Tibial nerve (tissue), 4 donors: ENCODE results near the gene STUM. TPM values are rescaled to one million over a fixed set of nuclear protein-coding genes. Genes with fewer than 3 reads are reported as not detected.

Source experiments
- DNase-seq, 2 donors: peaks; one replicate each; pipeline ENCODE4 v3.0.0-alpha.2; 2019; ENCODE audit warnings: low spot score in 2 of 2
- H3K27ac ChIP-seq, 4 donors: fragments of 200-600 bp; sonication (generic) in 3 of 4; one replicate each; pipeline ENCODE4 v1.5.1; 2017 to 2019; ENCODE audit warnings: mild to moderate bottlenecking in 1 of 4
- H3K27me3 ChIP-seq, 2 donors: fragments of 200-600 bp; sonication (generic) in 1 of 2; one replicate each; pipeline versions ENCODE4 v1.5.1 to v1.6.0; 2017 to 2019
- H3K36me3 ChIP-seq, 3 donors: fragments of 200-600 bp; sonication (generic); one replicate each; pipeline ENCODE4 v1.5.1; 2018 to 2019
- H3K4me1 ChIP-seq, 4 donors: fragments of 200-600 bp; sonication (generic) in 3 of 4; one replicate each; pipeline ENCODE4 v1.5.1; 2017 to 2019
- H3K4me3 ChIP-seq, 4 donors: fragments of 200-600 bp; sonication (generic) in 3 of 4; one replicate each; pipeline ENCODE4 v1.5.1; 2017 to 2019; ENCODE audit warnings: mild to moderate bottlenecking in 1 of 4, moderate library complexity in 1 of 4
- H3K9me3 ChIP-seq, 4 donors: fragments of 200-600 bp; sonication (generic) in 3 of 4; one replicate each; pipeline ENCODE4 v1.5.1; 2017 to 2019
- EP300 ChIP-seq, 2 donors: sonication (generic); formaldehyde crosslinking; IDR thresholded peaks; one replicate each; pipeline ENCODE4 v1.6.1; 2017; ENCODE audit warnings: antibody characterized with exemption in 2 of 2, mild to moderate bottlenecking in 1 of 2
- POLR2A ChIP-seq, 2 donors: fragments of 450-650 bp; IDR thresholded peaks; one replicate each; pipeline ENCODE4 v1.6.1; 2017; ENCODE audit warnings: antibody characterized with exemption in 2 of 2, mild to moderate bottlenecking in 2 of 2, moderate library complexity in 2 of 2
- WGBS, 2 donors: methylation state at CpG; one replicate each; pipeline ENCODE4 v1.1.5; 2018; 5-methylcytosine and 5-hydroxymethylcytosine counted together
- total RNA-seq, 4 donors: library from RNA; depleted of rRNA; stranded (reverse); fragments of >200 nt; gene quantifications; one replicate each; pipeline ENCODE4 v1.1.0, GENCODE V29; 2016
- TF ChIP-seq, protein P1 (sequence below), 5 experiments: fragments of 200-600 bp in 3 of 5; fragments of 450-650 bp in 2 of 5; sonication (generic) in 3 of 5; IDR thresholded peaks; one replicate each; pipeline ENCODE4 v1.5.1; 2016 to 2019; ENCODE audit warnings: antibody characterized with exemption in 5 of 5, mild to moderate bottlenecking in 3 of 5, moderate library complexity in 2 of 5

STUM gene
- total RNA-seq, 4 donors from 2014 or later = 4.8 to 7.5 (median 6.9) TPM

DNA sequence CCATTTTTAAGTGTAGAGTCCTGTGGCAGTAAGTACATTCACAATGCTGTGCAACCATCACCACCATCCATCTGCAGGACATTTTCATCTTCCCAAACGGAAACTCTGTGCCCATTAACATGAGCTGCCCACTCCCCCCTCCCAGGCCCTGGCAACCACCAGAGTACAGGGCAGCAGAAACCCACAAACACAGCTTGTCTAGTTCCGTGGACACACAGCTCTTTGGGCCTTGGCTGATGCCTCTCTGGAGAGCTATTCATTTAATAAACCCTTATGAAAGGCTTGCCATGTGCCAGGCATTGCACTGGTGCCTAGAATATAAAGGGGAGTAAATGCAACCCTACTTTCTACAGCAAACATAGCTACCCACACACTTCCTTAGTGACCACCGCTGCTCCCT, 28.0 kb downstream of the STUM start:
- Histone ChIP-seq H3K27me3 (no peaks in the 10 kb centered on the region), H3K9me3 (no peaks in the 10 kb centered on the region), H3K36me3 (no peaks in the 10 kb centered on the region), H3K27ac (no peak overlapping the region), H3K4me3 (no peak overlapping the region), H3K4me1 (no peaks in the 10 kb centered on the region)
- TF ChIP-seq, protein P1, sequence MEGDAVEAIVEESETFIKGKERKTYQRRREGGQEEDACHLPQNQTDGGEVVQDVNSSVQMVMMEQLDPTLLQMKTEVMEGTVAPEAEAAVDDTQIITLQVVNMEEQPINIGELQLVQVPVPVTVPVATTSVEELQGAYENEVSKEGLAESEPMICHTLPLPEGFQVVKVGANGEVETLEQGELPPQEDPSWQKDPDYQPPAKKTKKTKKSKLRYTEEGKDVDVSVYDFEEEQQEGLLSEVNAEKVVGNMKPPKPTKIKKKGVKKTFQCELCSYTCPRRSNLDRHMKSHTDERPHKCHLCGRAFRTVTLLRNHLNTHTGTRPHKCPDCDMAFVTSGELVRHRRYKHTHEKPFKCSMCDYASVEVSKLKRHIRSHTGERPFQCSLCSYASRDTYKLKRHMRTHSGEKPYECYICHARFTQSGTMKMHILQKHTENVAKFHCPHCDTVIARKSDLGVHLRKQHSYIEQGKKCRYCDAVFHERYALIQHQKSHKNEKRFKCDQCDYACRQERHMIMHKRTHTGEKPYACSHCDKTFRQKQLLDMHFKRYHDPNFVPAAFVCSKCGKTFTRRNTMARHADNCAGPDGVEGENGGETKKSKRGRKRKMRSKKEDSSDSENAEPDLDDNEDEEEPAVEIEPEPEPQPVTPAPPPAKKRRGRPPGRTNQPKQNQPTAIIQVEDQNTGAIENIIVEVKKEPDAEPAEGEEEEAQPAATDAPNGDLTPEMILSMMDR (IDR thresholded peaks at IDR 0.05) = no peak
- TF ChIP-seq EP300 (IDR thresholded peaks at IDR 0.05) (no peak), POLR2A (IDR thresholded peaks at IDR 0.05) (no peak)
- 53 to 69% methylated on average over 3 of the region's 3 CpGs for WGBS, 2 donors
- DNase-seq = no peak

DNA sequence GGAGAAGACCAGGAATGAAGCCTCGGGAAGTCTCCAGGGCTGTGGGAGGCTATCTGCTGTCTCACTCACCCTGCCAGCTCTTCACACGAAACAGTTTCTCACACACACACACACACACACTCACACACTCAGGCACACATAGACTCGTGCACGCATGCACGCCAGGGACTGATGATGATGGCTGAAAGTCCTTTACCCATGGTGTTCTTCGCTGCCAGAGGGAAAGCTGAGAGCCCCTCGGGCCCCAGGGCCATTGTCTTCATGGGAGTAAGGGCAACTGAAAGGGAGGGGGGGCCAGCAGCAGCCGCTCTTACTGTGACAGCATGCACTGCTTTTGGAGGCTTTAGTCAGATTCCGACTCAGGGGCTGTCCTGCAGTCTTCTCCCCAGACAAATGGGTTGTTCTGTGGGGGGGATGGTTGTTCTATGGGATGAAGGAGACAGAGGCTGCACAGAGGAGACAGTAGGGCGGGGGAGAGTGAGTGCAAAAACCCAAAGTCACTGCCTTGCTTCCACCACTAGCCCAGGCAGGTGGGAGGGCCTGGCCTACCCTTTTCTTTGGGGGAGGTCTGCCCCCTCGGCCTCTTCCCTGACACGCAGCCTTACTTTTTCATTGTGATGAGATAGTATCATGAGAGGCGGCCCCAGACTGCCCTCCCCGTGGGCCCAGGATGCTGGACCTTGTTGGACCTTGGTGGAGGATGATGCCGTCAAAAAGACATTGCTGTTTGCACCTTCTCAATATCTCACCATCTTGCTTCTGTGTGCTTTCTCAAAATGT, 29.0 kb downstream of the STUM start:
- H3K4me3 ChIP-seq = no peak overlapping the region
- no peaks in the 10 kb centered on the region for H3K4me1 ChIP-seq
- no peak overlapping the region for H3K27ac ChIP-seq
- H3K27me3 ChIP-seq = no peaks in the 10 kb centered on the region
- H3K36me3 ChIP-seq = no peaks in the 10 kb centered on the region
- TF ChIP-seq EP300 (IDR thresholded peaks at IDR 0.05) = no peak
- TF ChIP-seq, protein P1 (IDR thresholded peaks at IDR 0.05) = no peak
- no peaks in the 10 kb centered on the region for H3K9me3 ChIP-seq
- DNase-seq = no peak
- WGBS, 2 donors = 73 to 77% methylated on average over 15 of the region's 15 CpGs

DNA sequence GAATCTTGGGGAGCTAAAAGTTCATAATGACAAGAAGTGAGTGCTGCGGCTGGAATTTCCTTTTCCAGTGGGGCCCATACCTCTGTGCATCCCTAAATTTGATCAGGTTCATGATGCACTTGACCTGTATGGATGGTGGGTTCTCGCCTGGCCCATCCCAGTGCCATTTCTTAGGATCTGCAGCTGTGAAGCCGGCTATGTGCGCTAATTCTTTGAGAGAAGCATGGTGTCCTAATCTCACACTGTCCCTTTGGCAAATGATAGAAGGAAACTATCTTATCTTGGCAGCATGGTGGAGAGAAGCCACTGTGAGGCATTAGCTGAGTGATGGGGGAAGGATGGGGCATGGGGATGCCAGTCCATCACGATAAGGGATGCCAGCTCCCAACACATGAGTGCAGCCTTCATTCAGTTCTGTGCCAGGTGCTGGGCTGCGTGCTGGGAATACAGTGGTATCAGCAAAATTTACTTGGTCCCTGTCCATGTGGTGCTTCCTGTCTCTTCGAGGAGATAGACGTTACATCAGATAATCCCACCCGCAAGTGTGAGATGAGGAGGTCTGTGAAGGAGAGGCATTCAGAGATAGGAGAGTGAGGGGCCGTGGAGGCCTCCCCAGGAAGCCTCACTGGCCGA, 30.5 kb downstream of the STUM start:
- Histone ChIP-seq H3K4me1 (no peaks in the 10 kb centered on the region), H3K4me3 (no peak overlapping the region), H3K9me3 (no peaks in the 10 kb centered on the region), H3K27ac (no peak overlapping the region), H3K27me3 (no peaks in the 10 kb centered on the region), H3K36me3 (no peaks in the 10 kb centered on the region)
- no peak for DNase-seq
- TF ChIP-seq, protein P1 (IDR thresholded peaks at IDR 0.05) = no peak
- no peak for TF ChIP-seq EP300 (IDR thresholded peaks at IDR 0.05)
- no peak for TF ChIP-seq POLR2A (IDR thresholded peaks at IDR 0.05)
- WGBS, 2 donors = 94 to 96% methylated on average over 11 of the region's 11 CpGs

DNA sequence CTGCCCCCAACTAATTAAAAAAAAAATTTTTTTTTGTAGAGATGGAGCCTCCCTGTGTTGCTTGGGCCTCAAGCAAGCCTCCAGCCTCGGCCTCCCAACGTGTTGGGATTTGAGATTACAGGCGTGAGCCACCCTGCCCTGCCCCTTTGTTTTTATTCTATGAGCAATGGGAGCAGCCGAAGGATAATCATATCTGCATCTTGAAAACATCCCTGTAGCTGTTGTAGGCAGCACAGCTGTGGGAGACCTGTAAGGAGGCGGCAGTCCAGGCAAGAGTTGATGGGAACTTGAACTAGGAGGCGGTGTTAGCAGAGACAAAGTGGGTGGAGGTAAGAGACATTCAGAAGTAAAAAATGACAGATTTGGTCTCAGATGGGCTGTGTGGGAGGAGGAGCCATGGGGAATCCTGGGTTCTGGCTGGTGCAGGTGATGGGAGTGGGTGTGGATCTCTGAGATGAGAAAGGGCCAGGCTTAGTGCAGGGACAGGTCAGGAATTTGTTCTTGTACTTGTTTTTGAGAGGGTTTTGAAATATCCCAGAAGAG, 31.3 kb downstream of the STUM start:
- Histone ChIP-seq H3K27me3 (no peaks in the 10 kb centered on the region), H3K9me3 (no peaks in the 10 kb centered on the region), H3K4me3 (no peak overlapping the region), H3K4me1 (no peaks in the 10 kb centered on the region), H3K27ac (no peak overlapping the region), H3K36me3 (no peaks in the 10 kb centered on the region)
- no peak for DNase-seq
- TF ChIP-seq EP300 (IDR thresholded peaks at IDR 0.05) (no peak), POLR2A (IDR thresholded peaks at IDR 0.05) (no peak)
- TF ChIP-seq, protein P1 (IDR thresholded peaks at IDR 0.05) = no peak
- 91 to 95% methylated on average over 6 of the region's 6 CpGs for WGBS, 2 donors

DNA sequence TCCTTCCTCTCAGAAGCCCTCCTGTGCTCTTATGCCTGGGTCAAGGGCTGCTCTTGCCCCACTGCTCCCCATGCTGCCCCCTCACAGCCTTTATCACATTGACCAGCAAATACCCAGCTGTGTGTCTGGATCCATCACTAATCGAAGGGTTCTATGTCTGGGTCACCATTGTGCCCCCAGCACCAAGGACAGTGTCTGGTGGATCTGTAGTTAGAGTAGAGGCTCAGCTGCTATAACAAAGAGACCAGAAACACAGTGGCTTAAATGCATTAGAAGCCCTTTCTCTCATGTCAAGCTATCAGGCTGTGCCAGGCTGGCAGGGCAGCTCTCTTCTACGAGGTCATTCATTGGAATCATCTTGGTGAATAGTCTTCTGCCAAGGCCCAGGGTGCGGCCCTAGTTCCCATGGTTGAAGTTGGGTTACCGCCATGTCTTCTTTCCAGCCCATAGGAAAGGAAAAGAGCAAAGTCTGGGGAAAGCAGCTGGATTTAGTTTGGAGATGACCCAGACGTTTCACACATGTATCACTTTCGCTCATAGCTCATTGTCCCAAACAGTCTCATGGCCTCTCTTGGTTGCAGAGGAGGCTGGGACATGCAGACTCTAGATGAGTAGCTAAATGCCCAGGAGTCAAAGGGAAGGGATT, 32.2 kb downstream of the STUM start:
- Histone ChIP-seq H3K4me3 (no peak overlapping the region), H3K27ac (no peak overlapping the region), H3K27me3 (no peaks in the 10 kb centered on the region), H3K36me3 (no peaks in the 10 kb centered on the region), H3K9me3 (no peaks in the 10 kb centered on the region), H3K4me1 (no peaks in the 10 kb centered on the region)
- DNase-seq = no peak
- no peak for TF ChIP-seq POLR2A (IDR thresholded peaks at IDR 0.05)
- WGBS, 2 donors = 76 to 83% methylated on average over 6 of the region's 6 CpGs
